GM18502 (cell line): ENCODE data around the gene TRERF1.

ENCODE experiments used
- ATAC-seq: cut with Tn5 transposase; IDR thresholded peaks from one replicate; pipeline ENCODE4 v1.9.1; 2021; ENCODE audit warnings: mild to moderate bottlenecking; ENCODE audit not compliant: unreplicated experiment, poor library complexity

TRERF1 gene

DNA sequence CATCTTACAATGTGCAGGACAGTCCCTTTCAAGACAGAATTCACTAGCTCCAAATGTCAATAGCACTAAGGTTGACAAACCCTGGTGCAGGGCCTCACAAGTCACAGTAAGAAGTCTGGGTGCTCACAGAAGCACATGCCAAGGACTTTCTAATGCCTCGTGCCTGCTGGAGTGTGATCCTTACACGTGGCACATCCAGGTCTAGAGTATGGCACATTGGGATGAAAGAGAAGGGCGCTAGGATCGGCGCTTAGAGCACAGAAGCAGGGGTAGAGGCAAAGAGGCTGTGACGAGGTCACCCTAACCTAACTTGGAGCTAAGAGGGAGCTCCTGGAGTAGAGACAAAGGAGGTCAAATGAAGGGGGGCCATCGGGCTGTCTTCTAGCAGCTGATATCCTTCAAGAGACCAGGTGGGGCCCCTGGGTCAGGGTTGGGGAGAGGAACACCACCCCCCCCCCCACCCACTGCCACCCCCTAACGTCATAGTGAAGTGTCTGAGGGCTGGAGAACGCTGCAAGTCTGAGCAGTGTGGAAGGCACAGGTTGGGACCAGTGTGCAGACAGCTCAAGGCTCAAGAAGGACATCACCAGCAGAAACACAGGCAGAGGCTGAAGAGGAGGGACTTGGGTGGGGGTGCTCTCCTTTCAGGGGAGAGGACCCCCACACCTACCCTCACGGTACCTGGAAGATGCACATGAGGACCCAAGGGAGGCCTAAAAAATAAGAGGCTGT lies 136.3 kb downstream of the TRERF1 start:
- ATAC-seq: no peak

DNA sequence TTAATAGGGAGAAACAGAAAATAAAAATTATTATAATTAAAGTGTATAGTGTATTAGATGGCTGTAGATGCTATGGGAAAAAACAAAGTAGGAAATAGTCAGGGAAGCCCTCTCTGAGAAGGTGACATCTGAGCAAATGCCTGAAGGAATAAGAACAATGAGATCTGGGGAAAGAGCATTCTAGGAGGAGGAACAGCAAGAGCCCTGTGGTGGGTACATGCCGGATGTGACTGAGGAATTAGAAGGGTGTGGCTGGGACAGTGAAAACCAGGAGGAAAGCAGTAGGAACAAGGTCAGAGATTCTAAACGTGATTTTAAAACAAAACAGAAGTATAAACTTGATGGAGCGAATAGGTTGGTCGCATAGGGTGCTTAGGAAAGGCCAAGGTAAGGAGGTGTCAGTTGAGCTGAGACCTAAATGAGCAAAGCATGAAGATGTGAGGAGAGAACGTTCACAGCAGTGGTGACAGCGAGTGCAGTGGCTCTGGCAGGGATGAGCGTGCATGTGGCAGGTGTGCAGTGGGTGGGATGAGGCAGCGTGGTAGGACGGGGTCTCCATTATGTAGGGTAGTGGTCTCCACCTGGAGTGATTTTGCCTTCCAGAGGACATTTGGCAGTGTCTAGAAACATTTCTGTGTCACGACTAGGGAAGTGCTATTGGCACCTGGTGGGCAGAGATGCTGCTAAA lies 137.0 kb downstream of the TRERF1 start:
- no peak for ATAC-seq

DNA sequence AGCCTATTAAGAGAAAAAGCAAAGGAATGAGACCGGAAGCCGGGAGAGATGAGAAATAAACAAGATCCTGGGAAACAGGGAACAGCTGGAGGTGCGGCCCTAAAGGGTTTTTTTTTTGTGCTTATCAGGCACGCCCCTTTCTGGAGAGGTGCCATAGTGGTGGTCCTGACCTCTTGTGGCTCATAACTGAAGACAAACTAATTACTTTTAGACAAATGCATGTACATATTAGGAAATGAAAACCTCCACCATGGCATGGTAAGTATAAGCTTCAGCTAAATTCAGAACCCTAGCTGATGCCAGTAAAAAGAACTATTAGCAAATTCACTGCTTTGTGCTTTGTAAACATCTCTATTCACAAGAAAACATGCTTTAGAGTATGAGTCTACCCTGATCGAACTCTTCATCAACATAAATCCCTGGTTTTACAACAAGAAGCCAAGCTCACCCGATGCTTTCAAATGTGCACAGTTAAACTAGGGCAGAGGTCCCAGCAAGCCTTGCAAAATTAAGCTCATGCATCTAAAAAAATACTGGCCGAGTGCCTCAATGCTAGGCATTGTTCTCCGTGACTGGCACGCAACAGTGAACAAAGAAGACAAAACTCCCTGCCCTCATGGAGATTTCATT lies 137.7 kb downstream of the TRERF1 start:
- no peak for ATAC-seq

DNA sequence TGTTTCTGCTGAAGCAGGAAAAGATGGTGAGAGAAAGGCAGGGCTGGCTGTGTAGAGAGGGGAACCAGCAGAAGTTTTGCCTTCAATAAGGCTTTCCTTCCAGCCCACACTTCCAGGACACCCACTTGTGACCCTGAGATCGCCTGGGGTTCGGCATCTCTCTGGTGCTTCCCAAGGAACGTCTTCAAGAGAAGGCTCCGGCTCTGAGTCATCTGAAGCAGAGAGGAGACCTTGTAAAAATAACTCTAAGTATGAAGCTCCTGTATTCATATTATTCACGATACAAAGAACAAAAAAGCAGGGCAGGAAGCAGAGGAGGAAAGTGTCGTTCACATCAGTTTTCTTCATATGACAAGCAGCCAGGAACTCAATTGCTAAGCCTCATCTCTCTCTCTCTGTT lies 138.7 kb downstream of the TRERF1 start:
- no peak for ATAC-seq

DNA sequence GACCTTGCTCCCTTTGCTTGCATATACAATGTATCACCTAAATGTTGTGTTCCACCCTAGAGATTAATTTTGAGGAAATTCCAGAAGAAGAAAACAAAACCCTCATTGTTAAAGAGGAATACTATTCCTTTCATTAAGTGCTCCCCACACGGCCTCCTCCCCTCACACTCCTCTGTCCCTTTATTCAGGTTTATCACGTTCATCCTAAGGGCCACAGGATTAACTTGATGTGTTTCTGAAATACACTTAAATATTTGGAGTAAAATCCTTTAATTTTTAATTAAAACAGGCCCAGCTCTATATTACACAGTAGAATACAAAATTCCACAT lies 144.6 kb downstream of the TRERF1 start:
- ATAC-seq: no peak

DNA sequence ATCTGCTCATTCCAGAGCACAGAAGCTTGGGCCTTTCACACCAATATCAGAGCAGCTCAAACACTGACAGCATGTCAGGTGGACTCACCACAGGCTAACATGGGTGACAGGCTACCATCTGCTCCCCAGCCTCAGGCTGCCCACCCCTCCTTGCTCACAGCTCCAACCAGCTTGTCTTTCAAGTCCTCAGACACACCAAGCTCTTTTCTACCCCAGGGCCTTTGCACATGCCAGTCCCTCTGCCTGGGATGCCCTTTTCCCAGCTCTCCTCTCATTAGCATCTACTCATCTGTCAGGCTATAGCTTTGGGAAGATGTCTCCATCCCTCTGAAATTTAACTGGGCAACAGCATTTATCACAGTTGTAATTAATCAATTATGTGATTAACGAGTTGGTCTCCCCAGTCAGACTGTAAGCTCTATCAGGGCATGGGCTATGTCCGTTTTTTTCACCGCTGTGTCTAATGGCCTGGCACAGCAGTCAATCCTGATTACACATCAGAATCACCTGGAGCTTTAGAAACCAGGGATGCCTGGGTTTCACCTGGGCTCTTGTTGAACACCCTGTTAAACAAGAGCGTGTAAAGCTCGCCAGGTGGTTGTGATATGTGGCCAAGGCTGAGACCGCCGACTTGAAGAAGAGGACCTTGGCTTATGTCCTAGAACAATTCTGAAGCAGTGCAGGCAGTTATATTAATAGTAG lies 145.1 kb downstream of the TRERF1 start:
- no peak for ATAC-seq

DNA sequence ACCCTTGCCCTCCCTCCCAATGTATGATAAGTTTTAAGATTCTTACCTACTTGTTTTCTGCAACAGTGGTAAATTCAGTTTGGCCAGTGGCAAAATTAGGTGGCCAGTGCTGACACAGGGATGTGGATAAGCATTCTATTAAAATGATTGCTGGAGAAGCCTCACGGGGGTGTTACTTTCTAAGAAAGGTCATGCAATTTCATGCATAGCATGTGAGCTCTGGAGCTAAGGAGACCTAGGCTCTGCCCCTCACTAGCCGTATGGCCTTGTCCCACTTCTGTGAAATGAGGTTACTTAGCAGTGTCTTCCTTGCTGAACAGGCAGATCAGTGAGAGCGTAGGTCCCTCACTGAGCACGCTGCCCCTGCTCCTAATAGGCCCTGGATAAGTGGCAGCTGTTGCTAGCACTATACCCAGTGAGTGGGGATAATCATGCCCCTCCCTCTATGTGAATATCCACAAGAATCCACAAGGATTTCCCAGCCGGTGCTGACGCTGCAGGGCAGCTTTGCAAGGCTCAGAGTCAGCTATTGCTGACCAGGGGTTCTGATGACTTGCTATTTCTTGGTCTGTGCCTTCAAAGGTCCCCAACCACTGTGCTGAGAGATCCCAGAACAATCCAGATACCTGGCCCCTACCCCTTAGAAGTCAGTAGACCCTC lies 147.5 kb downstream of the TRERF1 start:
- ATAC-seq: no peak

DNA sequence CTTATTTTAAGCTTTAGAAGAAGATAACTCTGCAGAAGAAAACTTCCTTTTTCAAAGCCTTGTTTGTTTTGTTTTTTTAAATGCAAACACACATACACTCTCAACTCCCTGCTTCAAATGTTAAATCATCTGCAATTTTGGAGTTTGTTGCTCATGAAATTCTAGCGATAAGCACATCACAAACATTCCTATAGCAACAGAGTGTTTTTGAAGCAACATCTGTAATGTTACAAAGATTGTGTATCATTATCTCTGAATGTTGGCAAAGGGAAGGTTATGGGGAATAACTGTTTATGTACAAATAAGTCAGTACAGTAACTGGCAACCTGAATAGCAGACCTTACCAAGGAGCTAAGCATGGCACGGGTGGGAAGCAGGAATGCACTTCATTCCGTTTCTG lies 149.3 kb downstream of the TRERF1 start:
- no peak for ATAC-seq

DNA sequence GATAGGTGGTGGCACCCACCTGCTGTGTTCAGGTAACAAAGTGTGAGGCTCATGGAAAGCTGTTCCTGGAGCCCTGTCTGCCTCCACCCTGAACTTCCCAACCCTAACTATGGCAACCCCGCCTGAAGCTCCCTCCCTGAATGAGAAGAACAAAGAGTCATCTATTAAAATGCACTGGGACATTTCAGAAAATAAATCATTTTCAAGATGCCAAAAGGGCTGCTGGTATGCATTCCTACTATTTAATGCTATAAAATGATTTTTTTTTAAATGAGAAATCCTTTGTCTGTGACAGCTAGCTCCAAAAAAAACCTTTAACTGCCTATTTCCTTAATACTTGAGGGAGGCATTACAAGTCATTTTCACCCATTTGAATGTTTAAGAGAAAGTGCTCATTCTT lies 149.7 kb downstream of the TRERF1 start:
- no peak for ATAC-seq

DNA sequence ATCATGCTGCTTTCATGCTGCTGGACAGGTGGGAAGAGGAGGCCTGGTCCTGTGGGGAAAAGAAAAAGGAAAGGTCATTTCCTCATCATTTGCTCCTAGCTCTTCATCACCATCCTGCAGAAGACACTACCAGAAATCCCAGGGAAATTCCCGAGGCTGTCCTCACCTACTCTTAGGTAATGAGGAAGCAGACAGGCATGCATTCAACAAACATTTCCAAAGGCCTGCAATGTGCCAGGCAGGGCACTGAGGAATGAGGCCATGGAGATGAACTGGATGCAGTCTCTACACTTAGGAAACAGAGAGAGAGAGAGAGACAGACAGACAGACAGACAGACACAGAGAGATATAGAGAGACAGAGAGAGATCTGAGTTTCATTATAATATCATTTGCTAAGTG lies 151.0 kb downstream of the TRERF1 start:
- no peak for ATAC-seq

DNA sequence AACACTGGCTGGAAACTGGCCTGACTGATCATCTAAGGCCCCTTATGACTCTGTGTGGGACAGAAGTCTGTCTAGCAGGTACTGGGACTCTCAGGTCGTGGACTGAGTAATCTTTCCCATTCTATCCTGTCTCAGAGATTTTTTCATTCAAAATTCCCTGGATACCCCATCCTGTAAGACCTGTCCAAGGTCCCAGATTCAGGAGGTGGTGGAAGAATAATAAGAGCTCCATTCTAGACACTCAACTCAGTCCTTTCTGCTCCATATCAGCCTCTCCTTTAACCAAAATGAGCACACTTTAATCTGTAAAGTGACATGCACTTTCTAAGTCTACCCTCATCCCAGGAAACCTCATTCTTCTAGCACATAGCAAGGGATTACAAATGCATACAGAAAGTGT lies 151.5 kb downstream of the TRERF1 start:
- ATAC-seq: no peak

DNA sequence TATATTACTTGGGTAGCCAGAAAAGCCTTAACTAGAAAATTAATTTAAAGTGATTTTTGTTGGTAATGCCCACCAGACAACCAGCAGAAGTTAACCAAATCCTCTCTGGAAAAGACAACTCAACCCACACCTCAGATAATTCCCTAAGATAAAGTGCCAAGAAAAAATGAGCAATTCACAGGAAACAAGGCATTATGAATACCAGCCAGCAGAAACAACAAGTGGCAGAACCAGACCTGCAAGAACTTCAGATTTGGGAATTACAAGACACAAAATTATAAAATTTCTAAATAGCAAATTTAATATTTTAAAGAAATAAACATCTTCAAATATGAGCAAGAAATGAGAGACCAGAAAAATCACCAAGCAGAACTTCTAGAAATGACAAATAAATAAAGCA lies 154.1 kb downstream of the TRERF1 start:
- no peak for ATAC-seq

DNA sequence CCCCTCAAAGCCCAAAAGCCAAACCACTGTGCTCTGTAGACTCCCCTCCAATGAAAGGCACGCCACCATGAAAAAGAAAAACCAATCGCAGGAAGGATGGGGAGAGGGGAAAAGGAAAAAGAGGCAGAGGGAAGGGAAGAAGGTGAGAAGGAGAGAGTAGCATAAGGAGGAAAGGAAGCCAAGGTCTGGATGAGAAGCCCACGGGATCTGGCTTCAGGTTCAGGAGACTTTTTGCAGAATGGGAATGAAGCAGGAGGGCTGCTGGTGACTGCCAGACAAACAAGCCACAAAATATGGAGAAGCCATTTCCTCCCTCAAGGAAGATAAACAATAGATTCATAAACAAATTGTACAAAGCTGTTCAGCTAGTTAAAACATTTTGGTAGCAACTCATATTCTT lies 155.1 kb downstream of the TRERF1 start:
- ATAC-seq: no peak

DNA sequence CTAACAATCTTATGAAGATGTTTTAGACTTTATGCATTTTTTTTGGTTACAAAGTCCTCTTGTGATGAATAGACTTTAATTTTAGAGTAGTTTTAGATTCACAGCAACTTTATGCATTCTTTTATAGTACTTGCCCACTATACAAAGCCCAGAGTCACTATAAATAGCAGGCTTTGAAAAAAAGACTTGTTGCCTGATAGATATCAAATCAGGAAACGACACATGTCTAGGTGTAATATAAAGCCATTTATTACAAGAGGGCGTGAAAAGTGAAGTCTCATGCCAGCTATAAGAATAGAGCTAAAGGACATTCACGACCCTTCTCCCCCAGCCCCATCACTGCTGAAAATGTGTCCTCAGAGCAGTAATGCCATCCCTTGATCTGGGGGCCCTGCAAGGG lies 156.0 kb downstream of the TRERF1 start:
- no peak for ATAC-seq

DNA sequence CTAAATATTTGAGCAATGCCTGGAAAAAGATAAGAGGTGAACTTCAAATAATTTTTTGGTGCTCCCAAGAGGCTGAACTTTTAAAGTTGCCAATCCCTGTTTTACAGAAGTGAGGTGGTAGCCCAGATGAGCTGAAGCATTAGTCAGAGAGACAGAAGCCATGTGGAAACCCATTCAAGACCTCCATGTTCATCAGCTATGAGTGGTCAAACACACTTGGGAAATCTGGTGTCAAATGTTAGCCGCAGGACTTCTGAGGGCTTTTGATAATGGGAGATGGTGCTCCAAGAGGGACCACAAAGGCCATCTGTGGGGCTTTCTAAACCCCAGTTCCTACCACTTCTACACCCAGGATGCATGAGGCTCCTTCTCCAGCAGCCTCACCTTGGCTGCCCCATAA lies 156.5 kb downstream of the TRERF1 start:
- ATAC-seq: no peak

DNA sequence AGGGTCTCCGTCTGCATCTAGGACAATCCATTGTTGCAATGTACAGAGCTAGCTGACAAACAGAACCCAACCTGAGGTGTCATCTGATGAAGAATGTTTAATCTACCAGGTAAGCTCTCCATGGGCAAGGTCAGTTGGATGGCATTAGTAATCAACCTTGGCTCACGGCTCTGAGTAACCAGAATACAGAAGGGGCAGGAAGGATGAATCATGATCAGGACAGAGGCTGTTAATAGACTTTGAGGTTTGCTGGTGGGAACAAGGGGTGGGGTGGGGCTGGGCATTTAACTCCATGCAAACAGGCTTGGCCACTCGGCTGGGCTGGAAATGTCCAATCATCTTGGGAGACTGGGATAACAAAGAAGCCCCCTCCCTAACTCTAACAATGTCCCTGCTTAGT lies 157.0 kb downstream of the TRERF1 start:
- no peak for ATAC-seq

DNA sequence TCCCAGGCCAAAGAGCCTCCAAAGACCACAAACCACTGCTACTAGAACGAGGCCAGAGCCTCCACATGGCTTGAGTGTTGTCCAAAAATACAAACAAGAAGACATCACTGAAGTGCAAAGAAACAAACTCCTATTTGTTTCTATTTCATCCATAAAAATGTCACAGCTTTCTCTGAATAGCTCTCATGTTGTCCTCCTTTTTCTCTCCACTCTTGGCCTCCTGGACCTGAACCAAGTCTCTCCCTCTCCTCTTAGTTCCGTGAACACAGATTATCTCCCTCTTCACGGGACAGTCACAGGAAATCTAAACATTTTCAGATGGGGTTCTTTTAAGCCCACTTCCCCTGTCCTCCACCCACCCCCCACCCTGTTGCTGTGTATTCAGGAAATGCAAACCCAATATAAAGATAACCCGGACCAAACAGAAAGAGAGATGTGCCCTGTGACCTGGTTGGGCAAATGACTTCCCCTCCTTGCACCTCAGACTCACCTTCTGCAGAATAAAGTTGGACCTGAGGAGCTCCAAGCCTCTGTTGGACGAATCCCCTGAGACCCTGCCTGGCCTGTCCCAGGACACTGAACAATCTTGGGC lies 158.2 kb downstream of the TRERF1 start:
- no peak for ATAC-seq

DNA sequence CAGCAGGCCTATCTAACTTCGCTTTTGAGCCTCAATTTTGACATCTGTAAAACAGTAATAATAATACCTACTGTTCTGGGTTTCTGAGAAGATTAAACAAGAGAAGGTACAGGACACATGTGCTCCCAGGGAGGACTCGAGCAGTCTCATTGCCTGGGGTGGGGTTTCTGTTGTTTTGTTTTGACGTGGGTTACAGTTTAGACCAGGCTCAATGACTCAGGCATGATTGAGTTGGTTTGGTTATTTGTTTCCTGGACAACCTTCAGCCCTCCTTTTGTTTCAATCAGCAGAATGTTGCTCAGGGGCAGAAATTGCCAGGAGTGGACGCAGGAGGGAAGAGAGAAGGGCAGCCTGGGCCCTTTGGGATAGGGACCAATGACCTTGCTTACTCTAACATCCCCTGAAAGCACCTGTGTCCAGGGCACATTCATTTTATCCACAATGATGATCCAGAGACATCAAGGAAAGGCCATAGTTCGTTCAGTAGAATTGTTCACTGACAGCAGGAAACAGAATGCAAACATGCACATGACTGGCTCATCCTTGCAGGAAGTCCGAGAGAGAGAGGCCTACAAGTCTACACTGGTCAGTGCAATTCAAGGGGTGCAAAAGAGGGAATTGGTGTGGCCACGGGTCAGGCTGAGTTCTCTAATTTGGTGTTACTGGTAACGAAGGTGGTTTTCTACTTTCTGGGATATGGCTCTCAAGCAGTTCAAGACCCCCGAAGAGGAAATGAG lies 159.6 kb downstream of the TRERF1 start:
- no peak for ATAC-seq

DNA sequence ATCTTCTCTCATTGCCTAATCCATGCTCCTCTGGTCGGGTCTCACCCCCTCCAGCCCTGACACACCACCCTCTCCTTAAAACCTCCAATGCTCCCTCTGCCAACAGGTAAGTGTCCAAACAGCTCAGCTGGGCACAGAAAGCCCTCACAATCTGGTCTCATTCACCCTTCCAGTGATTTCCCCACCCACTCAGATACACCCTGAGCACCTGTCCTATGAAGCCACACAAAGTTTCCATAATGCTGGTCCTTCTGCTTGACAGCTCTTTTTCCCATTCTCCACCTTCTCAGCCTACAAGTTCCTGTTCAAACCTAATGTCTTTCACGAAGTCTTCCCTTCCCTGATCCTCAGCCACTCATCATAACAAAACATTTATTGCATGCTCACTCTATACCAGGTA lies 164.0 kb downstream of the TRERF1 start:
- ATAC-seq: no peak

DNA sequence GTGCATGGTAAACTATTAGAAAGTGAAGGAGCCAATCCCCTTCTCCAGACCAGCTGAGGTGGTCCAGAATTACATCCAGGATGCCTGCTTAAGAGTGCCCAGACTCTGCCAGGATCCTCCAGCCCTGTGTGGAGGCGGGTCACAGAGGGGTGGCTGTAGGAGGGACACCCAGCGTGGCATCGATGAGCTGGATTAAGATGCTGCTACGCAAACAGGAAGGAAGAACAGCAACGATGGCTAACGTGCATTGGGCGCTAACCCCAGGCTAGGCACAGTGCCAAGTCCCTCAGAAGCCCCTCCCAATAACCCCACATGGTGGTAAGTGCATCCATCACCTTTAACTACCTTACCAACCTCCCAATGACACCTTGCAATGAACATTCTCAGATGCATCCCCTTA lies 170.2 kb downstream of the TRERF1 start:
- ATAC-seq: no peak
